HepG2 (cell line): Measurements from ENCODE around the gene HMGN4. TPM values are rescaled to one million over a fixed set of nuclear protein-coding genes. Genes with fewer than 3 reads are reported as not detected.
A peak's percentile ranks its signal among the peaks of the same experiment; 100 is the strongest.

Experiments used
- AHDC1 ChIP-seq: sonication (generic); formaldehyde crosslinking; IDR thresholded peaks from 2 replicates; pipeline ENCODE4 v1.5.1; 2020; ENCODE audit warnings: mild to moderate bottlenecking, missing genetic modification reagents, borderline replicate concordance
- CENPX ChIP-seq: sonication (generic); formaldehyde crosslinking; IDR thresholded peaks from 2 replicates; pipeline ENCODE4 v1.9.0; 2021; ENCODE audit warnings: mild to moderate bottlenecking, missing genetic modification reagents, moderate library complexity
- FIP1L1 ChIP-seq: fragments of 200-400 bp; formaldehyde crosslinking; IDR thresholded peaks from 2 replicates; pipeline ENCODE4 v1.6.1; 2018; ENCODE audit warnings: low read depth, mild to moderate bottlenecking, low read length, moderate library complexity, borderline replicate concordance; ENCODE audit not compliant: insufficient read depth
- HNF4G ChIP-seq, 2 experiments: sonication (generic) in 1 of 2; formaldehyde crosslinking in 1 of 2; IDR thresholded peaks; 2 replicates each; pipeline versions ENCODE4 v1.4.0 to v1.6.1; 2011 to 2020; ENCODE audit warnings: borderline replicate concordance in 2 of 2, low read depth in 2 of 2, mild to moderate bottlenecking in 2 of 2, low read length in 1 of 2, missing genetic modification reagents in 1 of 2, moderate library complexity in 1 of 2
- IKZF4 ChIP-seq: sonication (generic); formaldehyde crosslinking; IDR thresholded peaks from 2 replicates; pipeline ENCODE4 v1.5.1; 2020; ENCODE audit warnings: borderline replicate concordance, mild to moderate bottlenecking, low read depth, missing genetic modification reagents; ENCODE audit errors: not compliant biosample characterization
- IRF1 ChIP-seq: sonication (generic); formaldehyde crosslinking; IDR thresholded peaks from 2 replicates; pipeline ENCODE4 v1.4.0; 2020; ENCODE audit warnings: low read depth, mild to moderate bottlenecking, missing genetic modification reagents
- JARID2 ChIP-seq: sonication (generic); formaldehyde crosslinking; IDR thresholded peaks from 2 replicates; pipeline ENCODE4 v1.8.1; 2023; ENCODE audit warnings: missing genetic modification reagents, inconsistent platforms; ENCODE audit not compliant: insufficient replicate concordance
- KDM5A ChIP-seq: fragments of 200-600 bp; sonication (generic); IDR thresholded peaks from 2 replicates; pipeline ENCODE4 v1.7.0; 2018; ENCODE audit warnings: antibody characterized with exemption, mild to moderate bottlenecking, low read length, borderline replicate concordance
- MBNL3 ChIP-seq: fragments of 250-450 bp; sonication (Bioruptor Pico); conservative IDR thresholded peaks from 2 replicates; pipeline ENCODE4 v1.8.0; 2022; ENCODE audit warnings: mild to moderate bottlenecking, inconsistent platforms
- PCBP2 ChIP-seq: fragments of 200-400 bp; formaldehyde crosslinking; optimal IDR thresholded peaks from 2 replicates; pipeline ENCODE3; 2018; ENCODE audit warnings: low read length, low read depth; ENCODE audit not compliant: poor library complexity, severe bottlenecking
- TEAD3 ChIP-seq: optimal IDR thresholded peaks from 2 replicates; pipeline ENCODE3; 2016; ENCODE audit warnings: borderline replicate concordance
- YEATS4 ChIP-seq: sonication (generic); formaldehyde crosslinking; IDR thresholded peaks from 2 replicates; pipeline ENCODE4 v1.4.0; 2020; ENCODE audit warnings: missing genetic modification reagents, borderline replicate concordance
- ZIK1 ChIP-seq: sonication (generic); formaldehyde crosslinking; IDR thresholded peaks from 2 replicates; pipeline ENCODE4 v1.5.0; 2020; ENCODE audit warnings: mild to moderate bottlenecking, low read depth, missing genetic modification reagents, borderline replicate concordance
- ZNF382 ChIP-seq: sonication (generic); formaldehyde crosslinking; IDR thresholded peaks from 2 replicates; pipeline ENCODE4 v1.5.0; 2020; ENCODE audit warnings: missing genetic modification reagents, mild to moderate bottlenecking, borderline replicate concordance
- polyA plus RNA-seq, 8 experiments: library from polyadenylated mRNA; depleted of rRNA in 3 of 8; stranded (reverse) in 7 of 8; unstranded in 1 of 8; fragments of >200 nt; fragmentation: Illumina TruSeq in 4 of 8; extraction: Trizol in 4 of 8; gene quantifications; 2 replicates each; pipeline versions ENCODE4 v1.2.1 to v1.2.3, GENCODE V29; 2011 to 2016; ENCODE audit warnings: low read depth in 4 of 8, missing spikeins in 1 of 8, mixed read lengths in 1 of 8; ENCODE audit not compliant: insufficient read depth in 1 of 8
- total RNA-seq, 5 experiments: library from RNA; depleted of rRNA; stranded (reverse); fragments of >200 nt; fragmentation: Illumina TruSeq; extraction: Trizol; gene quantifications; 2 replicates each; pipeline ENCODE4 v1.2.3, GENCODE V29; 2016; ENCODE audit warnings: low read depth in 1 of 5
- TF ChIP-seq, protein P1 (sequence below): sonication (generic); formaldehyde crosslinking; IDR thresholded peaks from 2 replicates; pipeline ENCODE4 v1.5.0; 2020; ENCODE audit warnings: mild to moderate bottlenecking, missing genetic modification reagents
- TF ChIP-seq, protein P2 (sequence below): conservative IDR thresholded peaks from 2 replicates; pipeline ENCODE4 v1.6.1; 2018; ENCODE audit warnings: missing genetic modification reagents

Gene HMGN4
- total and polyA plus RNA-seq, 2 of the 13 experiments (the other 11 are each of a cell fraction or from before 2014, with no cell fraction given) = 39.9 to 52.1 TPM

GRCh38 chr6:26550250-26550993, 12.3 kb downstream of the HMGN4 start (continued):
- TF ChIP-seq KDM5A (no peak), AHDC1 (CRISPR knock-in tag) (peak; percentile 33; the same call in 1 of the 2 replicates), TEAD3 (CRISPR knock-in tag) (peak; percentile 86), MBNL3 (CRISPR knock-in tag) (0 out of 2 replicates have a peak, but pooled peaks have one; percentile 53), JARID2 (CRISPR knock-in tag) (no peak), ZIK1 (CRISPR knock-in tag) (no peak), IRF1 (CRISPR knock-in tag) (peak; percentile 70; the same call in 1 of the 2 replicates), PCBP2 (no peak), IKZF4 (CRISPR knock-in tag) (no peak), CENPX (CRISPR knock-in tag) (no peak), YEATS4 (CRISPR knock-in tag) (0 out of 2 replicates have a peak, but pooled peaks have one; percentile 32), ZNF382 (no peak), FIP1L1 (no peak), HNF4G (IDR thresholded peaks at IDR 0.05; ENCODE audit: borderline replicate concordance, low read depth, low read length) (peak; percentile 40; the same call in 1 of the 2 replicates), HNF4G (CRISPR knock-in tag; IDR thresholded peaks at IDR 0.05; ENCODE audit: borderline replicate concordance, low read depth) (0 out of 2 replicates have a peak, but pooled peaks have one; percentile 38)
- TF ChIP-seq, protein P1, sequence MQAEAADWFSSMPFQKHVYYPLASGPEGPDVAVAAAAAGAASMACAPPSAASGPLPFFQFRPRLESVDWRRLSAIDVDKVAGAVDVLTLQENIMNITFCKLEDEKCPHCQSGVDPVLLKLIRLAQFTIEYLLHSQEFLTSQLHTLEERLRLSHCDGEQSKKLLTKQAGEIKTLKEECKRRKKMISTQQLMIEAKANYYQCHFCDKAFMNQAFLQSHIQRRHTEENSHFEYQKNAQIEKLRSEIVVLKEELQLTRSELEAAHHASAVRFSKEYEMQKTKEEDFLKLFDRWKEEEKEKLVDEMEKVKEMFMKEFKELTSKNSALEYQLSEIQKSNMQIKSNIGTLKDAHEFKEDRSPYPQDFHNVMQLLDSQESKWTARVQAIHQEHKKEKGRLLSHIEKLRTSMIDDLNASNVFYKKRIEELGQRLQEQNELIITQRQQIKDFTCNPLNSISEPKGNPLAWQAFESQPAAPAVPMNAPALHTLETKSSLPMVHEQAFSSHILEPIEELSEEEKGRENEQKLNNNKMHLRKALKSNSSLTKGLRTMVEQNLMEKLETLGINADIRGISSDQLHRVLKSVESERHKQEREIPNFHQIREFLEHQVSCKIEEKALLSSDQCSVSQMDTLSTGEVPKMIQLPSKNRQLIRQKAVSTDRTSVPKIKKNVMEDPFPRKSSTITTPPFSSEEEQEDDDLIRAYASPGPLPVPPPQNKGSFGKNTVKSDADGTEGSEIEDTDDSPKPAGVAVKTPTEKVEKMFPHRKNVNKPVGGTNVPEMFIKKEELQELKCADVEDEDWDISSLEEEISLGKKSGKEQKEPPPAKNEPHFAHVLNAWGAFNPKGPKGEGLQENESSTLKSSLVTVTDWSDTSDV (CRISPR knock-in tag) = peak; percentile 54; the same call in 1 of the 2 replicates
- TF ChIP-seq, protein P2, sequence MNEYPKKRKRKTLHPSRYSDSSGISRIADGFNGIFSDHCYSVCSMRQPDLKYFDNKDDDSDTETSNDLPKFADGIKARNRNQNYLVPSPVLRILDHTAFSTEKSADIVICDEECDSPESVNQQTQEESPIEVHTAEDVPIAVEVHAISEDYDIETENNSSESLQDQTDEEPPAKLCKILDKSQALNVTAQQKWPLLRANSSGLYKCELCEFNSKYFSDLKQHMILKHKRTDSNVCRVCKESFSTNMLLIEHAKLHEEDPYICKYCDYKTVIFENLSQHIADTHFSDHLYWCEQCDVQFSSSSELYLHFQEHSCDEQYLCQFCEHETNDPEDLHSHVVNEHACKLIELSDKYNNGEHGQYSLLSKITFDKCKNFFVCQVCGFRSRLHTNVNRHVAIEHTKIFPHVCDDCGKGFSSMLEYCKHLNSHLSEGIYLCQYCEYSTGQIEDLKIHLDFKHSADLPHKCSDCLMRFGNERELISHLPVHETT = peak; percentile 81
